Brain microvascular endothelial cell (primary cell): ENCODE measurements around the gene SELENOO.

ENCODE experiments used
- DNase-seq: peaks from one replicate; pipeline ENCODE4 v3.0.0-alpha.2; 2020
- H3K27ac ChIP-seq: fragments of 250-450 bp; sonication (Bioruptor Pico); 2 replicates; pipeline ENCODE4 v1.5.1; 2020; ENCODE audit warnings: mild to moderate bottlenecking, moderate library complexity
- H3K27me3 ChIP-seq: fragments of 250-450 bp; sonication (Bioruptor Pico); replicated peaks from 2 replicates; pipeline ENCODE4 v1.5.1; 2020; ENCODE audit warnings: mild to moderate bottlenecking
- H3K36me3 ChIP-seq: fragments of 250-450 bp; sonication (Bioruptor Pico); replicated peaks from 2 replicates; pipeline ENCODE4 v1.5.1; 2020; ENCODE audit warnings: mild to moderate bottlenecking
- H3K4me3 ChIP-seq: 2 replicates; pipeline ENCODE4 v1.5.1; 2011; ENCODE audit warnings: low read depth, mild to moderate bottlenecking, control low read depth, low read length, moderate library complexity
- in situ Hi-C: cut with HindIII; loops from 2 replicates; pipeline ENCODE4 v1.10.0; 2017; ENCODE audit warnings: low sequenced_read_pairs, low pct_ligation_motif_present
- TF ChIP-seq, protein P1 (sequence below): IDR thresholded peaks from 2 replicates; pipeline ENCODE4 v1.5.1; 2011; ENCODE audit warnings: low read depth, mild to moderate bottlenecking, moderate library complexity, low read length, control low read depth, inconsistent platforms; ENCODE audit errors: missing control alignments

Gene SELENOO

DNA sequence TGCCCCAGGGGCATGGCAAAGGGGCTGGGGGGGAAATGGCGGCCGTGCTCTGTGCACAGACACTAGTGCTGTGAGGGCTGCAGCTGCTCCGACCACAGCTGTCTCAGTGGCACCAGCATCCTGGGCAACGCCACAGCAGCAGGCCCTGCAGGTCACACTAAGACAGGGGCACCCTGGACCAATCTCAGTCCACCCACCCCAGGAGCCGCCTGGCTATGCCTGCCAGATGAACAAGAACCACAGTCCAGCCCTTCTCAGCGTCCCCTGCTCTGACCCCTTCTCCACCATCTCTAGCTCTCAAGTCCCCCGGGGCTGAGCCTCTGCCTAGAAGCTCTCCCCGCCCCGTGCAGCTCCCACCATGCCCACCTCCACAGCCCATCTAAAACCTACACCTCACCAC is 27.6 kb downstream of the SELENOO start:
- H3K4me3 ChIP-seq: no peak overlapping the region
- no peak for DNase-seq
- H3K36me3 ChIP-seq: peaks cover 32% of the 10 kb centered on the region
- in situ Hi-C loops: no loop called here
- TF ChIP-seq, protein P1, sequence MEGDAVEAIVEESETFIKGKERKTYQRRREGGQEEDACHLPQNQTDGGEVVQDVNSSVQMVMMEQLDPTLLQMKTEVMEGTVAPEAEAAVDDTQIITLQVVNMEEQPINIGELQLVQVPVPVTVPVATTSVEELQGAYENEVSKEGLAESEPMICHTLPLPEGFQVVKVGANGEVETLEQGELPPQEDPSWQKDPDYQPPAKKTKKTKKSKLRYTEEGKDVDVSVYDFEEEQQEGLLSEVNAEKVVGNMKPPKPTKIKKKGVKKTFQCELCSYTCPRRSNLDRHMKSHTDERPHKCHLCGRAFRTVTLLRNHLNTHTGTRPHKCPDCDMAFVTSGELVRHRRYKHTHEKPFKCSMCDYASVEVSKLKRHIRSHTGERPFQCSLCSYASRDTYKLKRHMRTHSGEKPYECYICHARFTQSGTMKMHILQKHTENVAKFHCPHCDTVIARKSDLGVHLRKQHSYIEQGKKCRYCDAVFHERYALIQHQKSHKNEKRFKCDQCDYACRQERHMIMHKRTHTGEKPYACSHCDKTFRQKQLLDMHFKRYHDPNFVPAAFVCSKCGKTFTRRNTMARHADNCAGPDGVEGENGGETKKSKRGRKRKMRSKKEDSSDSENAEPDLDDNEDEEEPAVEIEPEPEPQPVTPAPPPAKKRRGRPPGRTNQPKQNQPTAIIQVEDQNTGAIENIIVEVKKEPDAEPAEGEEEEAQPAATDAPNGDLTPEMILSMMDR: no peak
- no peaks in the 10 kb centered on the region for H3K27me3 ChIP-seq
- no peak overlapping the region for H3K27ac ChIP-seq

DNA sequence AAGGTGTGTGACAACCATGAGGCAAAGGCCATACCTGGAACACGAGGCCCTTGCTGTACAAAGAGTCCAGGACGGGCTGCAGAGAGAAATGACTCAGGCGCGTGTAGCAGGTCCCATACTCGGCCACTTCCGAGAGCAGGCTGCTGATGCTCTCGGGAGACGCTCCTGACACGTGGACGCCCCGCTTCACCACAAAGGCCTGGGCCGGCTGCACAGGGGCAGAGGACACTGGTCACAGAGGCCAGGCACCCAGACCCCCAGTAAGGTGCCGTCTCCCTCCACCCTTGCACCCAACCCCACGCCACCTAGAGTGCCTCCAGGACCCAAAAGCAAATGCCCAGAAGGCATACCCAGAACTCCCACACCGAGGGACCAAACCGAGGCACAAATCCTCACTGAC is 28.6 kb downstream of the SELENOO start:
- Histone ChIP-seq H3K27ac (no peak overlapping the region), H3K36me3 (peaks cover 25% of the 10 kb centered on the region), H3K27me3 (no peaks in the 10 kb centered on the region), H3K4me3 (no peak overlapping the region)
- TF ChIP-seq, protein P1: no peak
- DNase-seq: no peak
- in situ Hi-C loops: no loop called here

DNA sequence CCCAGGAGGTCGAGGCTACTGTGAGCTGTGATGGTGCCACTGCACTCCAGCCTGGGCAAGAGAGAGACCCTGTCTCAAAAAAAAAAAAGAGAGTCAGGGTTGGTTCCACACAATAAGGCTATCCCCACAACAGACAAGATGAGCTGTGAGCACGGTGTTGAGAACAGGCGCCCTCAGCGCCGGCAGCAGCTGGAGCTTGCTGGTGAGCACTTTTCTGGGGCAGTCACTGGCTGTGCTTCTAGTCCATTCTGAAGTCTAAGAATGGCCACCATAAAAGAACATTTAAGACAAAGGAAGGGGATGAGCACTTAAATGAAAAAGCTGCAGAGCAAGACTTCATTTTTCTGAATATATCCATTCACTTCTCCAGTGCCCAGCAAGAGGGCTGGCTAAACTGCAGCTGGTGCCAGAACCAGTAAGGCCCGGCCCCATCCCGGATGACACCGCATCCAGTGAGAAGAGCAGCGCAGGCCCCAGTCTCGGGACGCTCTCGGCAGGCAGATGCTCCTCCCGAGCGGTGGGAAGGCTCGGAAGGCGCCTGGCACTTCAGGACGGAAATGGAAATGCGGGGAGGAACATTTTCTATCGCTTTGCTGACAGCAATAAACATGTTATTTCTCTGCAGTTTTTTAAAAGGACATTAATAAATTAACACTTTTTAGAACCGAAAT is 31.8 kb downstream of the SELENOO start:
- H3K4me3 ChIP-seq: no peak overlapping the region
- H3K27me3 ChIP-seq: no peaks in the 10 kb centered on the region
- TF ChIP-seq, protein P1: no peak
- in situ Hi-C loops: no loop called here
- peaks cover 12% of the 10 kb centered on the region for H3K36me3 ChIP-seq
- no peak overlapping the region for H3K27ac ChIP-seq
- no peak for DNase-seq

DNA sequence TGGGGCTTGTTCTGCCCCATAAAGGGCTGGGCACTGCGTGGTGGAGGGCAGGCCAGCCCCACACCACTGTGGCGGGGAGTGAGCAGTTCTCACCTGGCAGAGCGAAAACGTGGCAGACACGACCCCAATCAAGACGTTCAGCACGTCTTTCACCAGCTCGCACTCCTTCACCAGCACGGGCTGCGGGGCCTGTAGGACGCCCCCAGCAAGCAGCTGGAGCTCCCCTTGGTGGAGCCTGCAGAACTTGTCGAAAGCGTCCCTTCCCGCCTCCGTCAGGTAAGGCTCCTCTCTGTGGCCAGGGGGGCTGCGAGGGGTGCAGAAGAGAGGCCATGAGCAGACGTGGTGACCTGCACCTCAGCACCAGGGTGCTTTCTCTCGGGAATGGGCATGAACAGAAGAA is 32.4 kb downstream of the SELENOO start:
- no peak for DNase-seq
- H3K36me3 ChIP-seq: peaks cover 12% of the 10 kb centered on the region
- no peak overlapping the region for H3K27ac ChIP-seq
- no peaks in the 10 kb centered on the region for H3K27me3 ChIP-seq
- in situ Hi-C loops: no loop called here
- TF ChIP-seq, protein P1: no peak
- H3K4me3 ChIP-seq: no peak overlapping the region

DNA sequence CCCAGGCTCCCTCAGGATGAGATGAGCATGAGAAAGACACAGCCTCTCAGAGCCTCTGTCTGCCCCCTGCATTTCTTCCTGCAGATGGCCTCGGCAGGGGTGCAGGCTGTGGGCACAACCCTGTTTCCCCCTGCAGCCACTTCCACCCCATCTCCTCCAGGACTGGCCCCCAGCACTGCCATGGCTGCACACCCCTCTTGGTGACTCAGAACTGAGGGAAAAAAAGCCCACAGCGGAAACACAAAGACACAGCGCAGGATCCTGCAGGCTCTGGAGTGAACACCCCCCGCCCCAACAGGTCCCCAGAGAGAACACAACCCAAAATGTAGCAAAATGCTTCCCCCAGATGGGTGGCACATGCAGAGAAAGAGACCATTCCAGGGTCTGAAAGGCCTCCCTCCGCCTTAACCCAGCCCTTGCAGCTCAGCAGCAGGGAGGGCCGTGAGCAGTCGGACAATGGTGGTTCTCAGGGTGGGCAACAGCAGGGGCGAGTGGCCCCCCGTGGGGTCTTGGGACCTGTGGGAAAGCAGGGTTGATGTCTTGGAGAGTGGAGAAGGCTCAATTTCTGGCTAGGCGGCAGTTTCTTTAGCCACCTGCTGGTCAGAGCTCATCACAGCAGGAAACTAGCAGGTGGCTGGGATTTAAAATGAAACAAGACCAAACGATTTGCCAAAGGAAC is 36.1 kb downstream of the SELENOO start:
- H3K4me3 ChIP-seq: no peak overlapping the region
- peaks cover 6% of the 10 kb centered on the region for H3K36me3 ChIP-seq
- H3K27ac ChIP-seq: no peak overlapping the region
- no peak for DNase-seq
- TF ChIP-seq, protein P1: peak; percentile 71
- in situ Hi-C loops: no loop called here
- no peaks in the 10 kb centered on the region for H3K27me3 ChIP-seq
